ENCODE data around the gene GPR61. TPM values are rescaled to one million over a fixed set of nuclear protein-coding genes. Genes with fewer than 3 reads are reported as not detected.

The GPR61 gene, protein sequence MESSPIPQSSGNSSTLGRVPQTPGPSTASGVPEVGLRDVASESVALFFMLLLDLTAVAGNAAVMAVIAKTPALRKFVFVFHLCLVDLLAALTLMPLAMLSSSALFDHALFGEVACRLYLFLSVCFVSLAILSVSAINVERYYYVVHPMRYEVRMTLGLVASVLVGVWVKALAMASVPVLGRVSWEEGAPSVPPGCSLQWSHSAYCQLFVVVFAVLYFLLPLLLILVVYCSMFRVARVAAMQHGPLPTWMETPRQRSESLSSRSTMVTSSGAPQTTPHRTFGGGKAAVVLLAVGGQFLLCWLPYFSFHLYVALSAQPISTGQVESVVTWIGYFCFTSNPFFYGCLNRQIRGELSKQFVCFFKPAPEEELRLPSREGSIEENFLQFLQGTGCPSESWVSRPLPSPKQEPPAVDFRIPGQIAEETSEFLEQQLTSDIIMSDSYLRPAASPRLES
- total RNA-seq (2014; rRNA removed; shearing (Covaris generic); ENCODE audit: low replicate concordance), result not detected in 2 replicates

DNA sequence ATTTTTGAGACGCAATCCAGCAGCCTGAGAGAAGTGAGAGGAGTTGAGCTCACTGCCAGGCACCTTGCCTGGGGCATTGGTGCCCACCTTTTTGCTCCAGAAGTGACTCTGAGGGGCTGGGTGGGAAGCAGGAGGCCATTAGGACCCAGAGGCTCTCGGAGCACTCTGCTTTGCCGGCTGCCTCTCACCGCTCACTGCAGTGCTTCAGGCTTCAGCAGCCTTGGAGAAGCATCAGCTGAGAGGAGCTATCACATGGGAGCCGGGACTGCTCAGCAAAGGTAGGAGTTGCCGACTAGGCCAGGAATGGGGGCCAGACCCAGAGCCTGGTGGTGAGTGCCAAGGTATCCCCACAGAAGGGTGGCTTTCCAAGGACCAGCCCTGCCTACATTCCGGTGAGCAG lies at the start of gene GPR61:
TSS of gene GPR61 (plus strand) at position 197 of the 400 bp plus-strand sequence. CDS start 3,151 bp downstream, outside the sequence.
- Histone ChIP-seq H3K4me3 (no peak within 1 kb of the TSS), H3K36me3 (no peaks in the 10 kb centered on the region), H3K9me3 (no peaks in the 10 kb centered on the region), H3K27me3 (peaks cover 4% of the 10 kb centered on the region)
- DNase-seq, result no peak

- H3K9me3 ChIP-seq, result no peaks in the 10 kb centered on the region
- H3K4me3 ChIP-seq, result no peak overlapping the region
- DNase-seq, result peak; percentile 71
- H3K36me3 ChIP-seq, result peaks cover 58% of the 10 kb centered on the region
- no peaks in the 10 kb centered on the region for H3K27me3 ChIP-seq
Measured at GRCh38 chr1:109490029-109490933, 49.4 kb upstream of the GPR61 start.

DNA sequence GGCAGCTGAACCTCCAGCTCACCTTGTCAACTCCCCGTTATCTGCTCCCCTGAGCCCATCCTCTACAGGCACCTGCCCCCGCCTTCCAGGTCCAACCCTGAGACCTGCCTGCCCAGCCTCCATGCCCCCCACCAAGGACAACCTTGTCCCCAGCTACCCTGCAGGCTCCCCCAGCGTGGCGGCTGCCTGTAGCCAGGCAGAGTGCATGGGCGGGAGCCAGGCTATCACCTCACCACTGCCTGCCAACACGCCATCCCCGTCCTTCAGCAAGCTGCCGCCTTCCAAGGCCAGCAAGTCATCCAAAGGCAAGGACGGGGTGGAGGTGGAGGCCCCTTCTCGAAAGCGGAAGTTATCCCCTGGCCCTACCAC lies 48.8 kb upstream of the GPR61 start:
- DNase-seq, result no peak

GRCh38 chr1:109491372-109491771 lies 48.3 kb upstream of the GPR61 start:
- H3K4me3 ChIP-seq, result no peak overlapping the region
- no peaks in the 10 kb centered on the region for H3K9me3 ChIP-seq
- peaks cover 64% of the 10 kb centered on the region for H3K36me3 ChIP-seq
- no peak for DNase-seq
- H3K27me3 ChIP-seq, result no peaks in the 10 kb centered on the region

More for the DNA sequence above, 48.8 kb upstream of the GPR61 start:
- H3K27me3 ChIP-seq, result no peaks in the 10 kb centered on the region
- H3K36me3 ChIP-seq, result peaks cover 64% of the 10 kb centered on the region
- no peaks in the 10 kb centered on the region for H3K9me3 ChIP-seq
- H3K4me3 ChIP-seq, result no peak overlapping the region

GRCh38 chr1:109492779-109493178 lies 46.9 kb upstream of the GPR61 start:
- H3K27me3 ChIP-seq, result no peaks in the 10 kb centered on the region
- H3K9me3 ChIP-seq, result no peaks in the 10 kb centered on the region
- H3K36me3 ChIP-seq, result peaks cover 65% of the 10 kb centered on the region
- H3K4me3 ChIP-seq, result no peak overlapping the region
- DNase-seq, result no peak

DNA sequence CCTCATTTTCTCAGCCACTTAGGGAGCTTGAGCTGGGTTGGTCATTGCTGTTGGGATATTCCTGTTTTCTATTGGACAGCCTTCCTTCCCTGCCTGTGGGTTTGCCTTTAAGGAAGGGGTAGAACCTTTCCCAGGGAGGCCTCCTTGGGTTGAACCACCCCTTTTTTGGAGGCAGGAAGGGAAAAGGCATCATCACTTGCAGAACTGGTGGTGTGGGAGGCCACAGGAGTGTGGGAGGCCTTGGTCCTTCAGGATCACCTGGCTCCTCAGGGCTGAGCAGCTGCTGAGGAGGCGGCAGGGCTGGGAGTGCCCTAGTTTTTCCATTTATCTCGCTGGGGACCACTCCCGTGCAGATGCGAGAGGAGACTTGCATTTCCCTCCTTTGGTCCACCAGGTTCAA lies 46.4 kb upstream of the GPR61 start:
- Histone ChIP-seq H3K27me3 (no peaks in the 10 kb centered on the region), H3K36me3 (peaks cover 65% of the 10 kb centered on the region), H3K9me3 (no peaks in the 10 kb centered on the region), H3K4me3 (no peak overlapping the region)
- DNase-seq, result no peak

DNA sequence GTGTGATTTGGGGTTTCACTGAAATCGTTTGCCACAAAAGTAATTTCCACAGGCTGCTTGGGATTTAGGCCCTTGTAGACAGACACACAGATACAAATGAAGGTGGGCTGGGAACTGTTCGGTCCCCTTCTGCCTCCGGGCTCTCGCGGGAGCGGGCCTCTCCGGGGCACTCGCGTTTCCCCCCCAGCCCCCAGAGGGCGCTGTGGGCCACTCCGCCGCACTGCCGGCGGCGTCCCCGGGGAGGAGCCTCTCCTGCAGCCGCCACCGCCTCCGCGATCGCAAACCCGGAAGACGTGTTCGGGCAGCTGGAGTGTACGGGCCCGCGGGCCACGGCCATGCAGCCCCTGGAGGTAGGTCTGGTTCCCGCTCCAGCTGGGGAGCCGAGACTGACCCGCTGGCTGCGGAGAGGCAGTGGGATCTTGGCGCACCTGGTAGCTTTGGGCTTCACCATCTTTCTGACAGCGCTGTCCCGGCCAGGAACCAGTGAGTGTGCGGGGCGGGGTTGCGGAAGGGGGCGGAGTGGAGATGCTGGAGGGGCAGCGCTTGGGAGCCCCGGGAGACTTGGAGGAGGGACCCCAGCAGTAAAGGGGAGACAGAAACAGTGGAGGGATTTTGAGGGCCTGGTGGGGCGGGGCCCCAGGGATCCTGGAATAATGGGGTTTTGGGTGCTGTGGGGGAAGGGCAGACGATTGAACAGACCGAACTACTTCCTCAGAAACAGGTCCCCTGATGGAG lies 45.7 kb upstream of the GPR61 start, which contains the start of gene CYB561D1:
TSS of gene CYB561D1 (plus strand) at position 290 of the 735 bp plus-strand sequence. CDS start at position 336, 46 bp downstream.
- peaks cover 64% of the 10 kb centered on the region for H3K36me3 ChIP-seq
- H3K4me3 ChIP-seq, result peak within 1 kb of the TSS; percentile 92
- H3K9me3 ChIP-seq, result no peaks in the 10 kb centered on the region
- DNase-seq, result peak; percentile 95
- no peaks in the 10 kb centered on the region for H3K27me3 ChIP-seq

DNA sequence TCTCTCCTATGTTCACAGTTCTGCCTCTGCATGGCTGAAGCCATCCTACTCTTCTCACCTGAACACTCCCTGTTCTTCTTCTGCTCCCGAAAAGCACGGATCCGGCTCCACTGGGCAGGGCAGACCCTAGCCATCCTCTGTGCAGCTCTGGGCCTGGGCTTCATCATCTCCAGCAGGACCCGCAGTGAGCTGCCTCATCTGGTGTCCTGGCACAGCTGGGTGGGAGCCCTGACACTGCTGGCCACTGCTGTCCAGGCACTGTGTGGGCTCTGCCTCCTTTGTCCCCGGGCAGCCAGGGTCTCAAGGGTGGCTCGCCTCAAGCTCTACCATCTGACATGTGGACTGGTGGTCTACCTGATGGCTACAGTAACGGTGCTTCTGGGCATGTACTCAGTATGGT lies 43.9 kb upstream of the GPR61 start:
- DNase-seq, result no peak
- Histone ChIP-seq H3K4me3 (no peak overlapping the region), H3K9me3 (no peaks in the 10 kb centered on the region)

DNA sequence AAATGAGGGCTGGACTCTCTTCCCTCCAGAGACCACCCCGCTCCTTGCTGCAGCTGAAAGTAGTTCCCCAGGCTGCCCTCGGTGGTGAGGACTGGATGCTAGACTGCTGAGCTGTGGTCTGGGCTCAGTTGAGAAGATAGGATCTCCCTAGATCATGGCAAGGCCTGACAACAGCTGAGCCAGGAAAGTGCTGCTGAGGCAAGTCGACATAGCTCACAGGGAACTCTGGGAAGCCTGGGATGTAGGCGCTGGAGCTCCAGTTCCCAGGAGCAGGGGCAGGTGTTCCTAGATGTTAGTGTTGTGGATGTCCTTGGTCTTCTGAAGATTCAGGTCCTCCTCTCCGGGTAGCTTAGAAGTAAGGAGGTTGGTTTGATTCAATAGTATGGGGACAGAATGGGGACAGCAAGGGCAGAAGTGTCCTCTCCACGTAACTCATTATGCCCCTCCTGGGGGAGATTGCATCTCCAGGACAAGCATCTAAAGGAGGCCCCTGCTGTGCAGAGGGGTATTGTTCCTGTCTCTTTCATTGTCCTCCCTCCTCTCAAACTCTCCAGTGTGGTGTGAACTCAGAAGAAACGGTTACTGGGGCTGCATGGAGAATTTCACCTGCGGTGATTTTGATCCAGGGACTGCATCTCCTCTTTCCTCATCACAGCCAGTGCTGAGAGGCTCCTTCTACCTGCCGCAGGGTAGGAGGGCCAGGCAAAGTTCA lies 42.1 kb upstream of the GPR61 start:
- no peak for DNase-seq

More for the DNA sequence above, 43.9 kb upstream of the GPR61 start:
- no peaks in the 10 kb centered on the region for H3K27me3 ChIP-seq
- H3K36me3 ChIP-seq, result peaks cover 62% of the 10 kb centered on the region

GRCh38 chr1:109498161-109498801 lies 41.4 kb upstream of the GPR61 start:
- H3K27me3 ChIP-seq, result no peaks in the 10 kb centered on the region
- H3K9me3 ChIP-seq, result no peaks in the 10 kb centered on the region
- DNase-seq, result peak; percentile 47
- H3K36me3 ChIP-seq, result peaks cover 61% of the 10 kb centered on the region
- no peak overlapping the region for H3K4me3 ChIP-seq

More for the DNA sequence above, 42.1 kb upstream of the GPR61 start:
- Histone ChIP-seq H3K27me3 (no peaks in the 10 kb centered on the region), H3K4me3 (no peak overlapping the region), H3K36me3 (peaks cover 57% of the 10 kb centered on the region), H3K9me3 (no peaks in the 10 kb centered on the region)

GRCh38 chr1:109499081-109499480 lies 40.6 kb upstream of the GPR61 start:
- Histone ChIP-seq H3K4me3 (no peak overlapping the region), H3K9me3 (no peaks in the 10 kb centered on the region), H3K27me3 (no peaks in the 10 kb centered on the region), H3K36me3 (peaks cover 61% of the 10 kb centered on the region)
- DNase-seq, result no peak

GRCh38 chr1:109499661-109500536 lies 39.8 kb upstream of the GPR61 start:
- no peaks in the 10 kb centered on the region for H3K27me3 ChIP-seq
- no peak overlapping the region for H3K4me3 ChIP-seq
- H3K36me3 ChIP-seq, result peaks cover 61% of the 10 kb centered on the region
- no peaks in the 10 kb centered on the region for H3K9me3 ChIP-seq
- peak; percentile 53 for DNase-seq

- Histone ChIP-seq H3K4me3 (no peak overlapping the region), H3K9me3 (no peaks in the 10 kb centered on the region), H3K36me3 (peaks cover 53% of the 10 kb centered on the region), H3K27me3 (no peaks in the 10 kb centered on the region)
- no peak for DNase-seq
Measured at GRCh38 chr1:109500941-109501381, 38.7 kb upstream of the GPR61 start.

GRCh38 chr1:109501644-109502363 lies 37.9 kb upstream of the GPR61 start:
- no peaks in the 10 kb centered on the region for H3K27me3 ChIP-seq
- peaks cover 45% of the 10 kb centered on the region for H3K36me3 ChIP-seq
- DNase-seq, result no peak
- H3K9me3 ChIP-seq, result no peaks in the 10 kb centered on the region
- no peak overlapping the region for H3K4me3 ChIP-seq
